Heart left ventricle (tissue), 16 donors: ENCODE data around the gene DLX5. TPM values are rescaled to one million over a fixed set of nuclear protein-coding genes. Genes with fewer than 3 reads are reported as not detected.
A peak's percentile ranks its signal among the peaks of the same experiment; 100 is the strongest.

Experiments
- ATAC-seq, 4 donors: fragments of 200-7000 bp; cut with Tn5 transposase; one replicate each; pipeline ENCODE4 v1.9.1; 2020 to 2022; ENCODE audit warnings: moderate library complexity in 4 of 4, mild to moderate bottlenecking in 3 of 4, moderate number of reproducible peaks in 1 of 4
- DNase-seq, 5 donors: peaks; one replicate each; pipeline ENCODE4 v3.0.0-alpha.2; 2020
- H3K27ac ChIP-seq, 12 donors: fragments of 200-600 bp; sonication (generic) in 4 of 12; one replicate each; pipeline versions ENCODE4 v1.5.0 to v1.8.0; 2016 to 2022; ENCODE audit warnings: mild to moderate bottlenecking in 2 of 12
- H3K27me3 ChIP-seq, 9 donors: fragments of 200-600 bp; sonication (generic) in 2 of 9; one replicate each; pipeline versions ENCODE4 v1.5.1 to v1.8.0; 2016 to 2022; ENCODE audit warnings: mild to moderate bottlenecking in 3 of 9
- H3K36me3 ChIP-seq, 9 donors: fragments of 200-600 bp; sonication (generic) in 2 of 9; one replicate each; pipeline versions ENCODE4 v1.5.0 to v1.8.0; 2018 to 2022; ENCODE audit warnings: mild to moderate bottlenecking in 2 of 9
- H3K4me1 ChIP-seq, 12 donors: fragments of 200-600 bp; sonication (generic) in 4 of 12; one replicate each; pipeline versions ENCODE4 v1.5.0 to v1.8.0; 2016 to 2022; ENCODE audit warnings: mild to moderate bottlenecking in 3 of 12
- H3K4me3 ChIP-seq, 12 donors: fragments of 200-600 bp; sonication (generic) in 4 of 12; one replicate each; pipeline versions ENCODE4 v1.5.0 to v1.8.0; 2017 to 2022; ENCODE audit warnings: mild to moderate bottlenecking in 9 of 12, moderate library complexity in 4 of 12
- H3K9me3 ChIP-seq, 12 donors: fragments of 200-600 bp; sonication (generic) in 4 of 12; one replicate each; pipeline versions ENCODE4 v1.5.0 to v1.8.0; 2016 to 2022; ENCODE audit warnings: mild to moderate bottlenecking in 1 of 12
- POLR2A ChIP-seq, 2 donors: fragments of 450-650 bp; IDR thresholded peaks; one replicate each; pipeline ENCODE4 v1.6.1; 2017; ENCODE audit warnings: antibody characterized with exemption in 2 of 2, mild to moderate bottlenecking in 2 of 2, moderate library complexity in 2 of 2
- WGBS, 4 donors: extraction: QIAGEN DNeasy Blood & Tissue Kit in 2 of 4; methylation state at CpG; one replicate each; pipeline versions ENCODE4 v1.1.5 to v1.1.7; 2013 to 2018; 5-methylcytosine and 5-hydroxymethylcytosine counted together
- intact Hi-C, 10 donors: fragments of 100-400 bp; cut with DNase I; formaldehyde crosslinking; loops; one replicate each; pipeline versions ENCODE4 v1.11.1 to v1.14.2; 2022
- polyA plus RNA-seq, 2 donors: library from polyadenylated mRNA; stranded (reverse); fragments of 200-250 nt; gene quantifications; one replicate each; pipeline ENCODE4 v1.2.3, GENCODE V29; 2013
- total RNA-seq, 9 donors: library from RNA; depleted of rRNA in 2 of 9; stranded (reverse); fragments of >200 nt in 2 of 9; fragmentation: NEBNext Ultra II Directional in 3 of 9; extraction: Animal tissue kit (Norgen Biotek cat#: 25700) in 3 of 9; gene quantifications; one replicate each; pipeline versions ENCODE4 v1.1.0 to v1.2.4, GENCODE V29; 2016 to 2023
- TF ChIP-seq, protein P1 (sequence below), 12 donors: fragments of 200-600 bp; sonication (generic) in 4 of 12; IDR thresholded peaks; one replicate each; pipeline versions ENCODE4 v1.5.0 to v1.8.0; 2018 to 2022; ENCODE audit warnings: antibody characterized with exemption in 12 of 12, mild to moderate bottlenecking in 5 of 12
- donor health status: ischemic (EF 13 %, LVEDD 7.1; RV severe dilation, severe dysfunction).
- donor health status: healthy with polysubstance abuse.
- donor health status: DM: no; HTN: yes; CAD: no.
- donor health status: DM: no; HTN: no; CAD: no.
- donor health status: ischemic (EF 25% LVEDD 6.9; RV normal size, moderate dysfunction).
- donor health status: ischemic (EF 25% LVEDD 5.7; RV mildly dilated, moderate dysfunction).
- donor health status: healthy.
- donor health status: DM: yes; HTN: yes; CAD: no.
- donor health status: ischemic (EF 35%, LVEDD 5.7; RV mildly dilated, moderate dysfunction).
- donor health status: nonischemic (EF 11% LVEDD 7.7; RV severe dilation, severe dysfunction).
- donor health status: DM: yes; HTN: yes; CAD: no.
- donor health status: PGD.
- donor health status: ischemic (EF 29% LVEDD 5.4; RV normal size, mild dysfunction).
- donor health status: nonischemic (EF 23%, LVEDD 6.1; RV moderate dilation, normal function).

DLX5 gene
- total and polyA plus RNA-seq, 11 donors, result 0.08 to 0.27 (median 0.24) TPM; not detected in 7

DNA sequence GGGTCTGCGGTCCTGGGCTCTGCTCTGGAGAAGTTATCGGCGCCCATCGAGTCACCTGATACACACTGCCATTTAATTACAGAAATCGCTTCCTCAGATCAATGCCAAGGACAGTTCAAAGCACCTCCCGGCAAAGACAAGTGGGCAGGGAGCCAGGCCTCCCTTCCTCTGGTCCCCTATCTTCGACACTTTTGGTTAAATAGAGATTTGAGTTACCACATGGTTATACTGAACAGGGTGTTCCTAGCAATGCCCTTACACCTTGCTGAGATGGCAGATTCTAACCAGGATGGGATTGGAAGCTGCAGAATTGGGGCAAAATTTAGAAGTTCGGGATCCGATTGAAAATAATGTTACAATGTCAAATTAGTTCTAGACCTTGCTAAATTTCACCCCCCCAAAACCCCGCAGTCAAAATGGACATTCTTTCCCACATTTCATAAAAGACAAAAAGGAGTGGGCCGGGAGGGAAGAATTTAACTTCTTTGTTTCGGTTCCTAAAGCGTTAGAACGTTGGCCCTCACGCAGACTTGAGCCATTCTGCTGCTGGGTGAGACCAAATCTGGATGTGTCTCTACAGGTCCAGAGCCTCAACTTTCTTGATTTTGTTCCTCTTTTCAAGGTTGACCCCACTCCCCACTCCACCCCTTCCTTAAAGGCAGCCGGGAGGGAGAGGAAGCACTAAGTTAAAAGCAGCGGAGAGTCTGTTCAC lies 2.2 kb upstream of the DLX5 start:
- Histone ChIP-seq H3K9me3 (no peaks in the 10 kb centered on the region), H3K4me3 (peak overlapping the region in 11 of 12 donors; percentile 6 to 62 (median 47)), H3K27ac (no peak overlapping the region), H3K27me3 (peaks cover 17 to 97% (median 51%) of the 10 kb centered on the region in 9 donors), H3K4me1 (peaks cover 4 to 36% (median 16%) of the 10 kb centered on the region in 12 donors), H3K36me3 (no peaks in the 10 kb centered on the region)
- peak in 2 of 4 donors; percentile 10 to 13 for ATAC-seq
- intact Hi-C loops, result loop anchor here (1.0 to 10.0 kb wide), 15 partner anchors 312 to 1302 kb away; no protein-coding TSS in a partner anchor
- TF ChIP-seq, protein P1, sequence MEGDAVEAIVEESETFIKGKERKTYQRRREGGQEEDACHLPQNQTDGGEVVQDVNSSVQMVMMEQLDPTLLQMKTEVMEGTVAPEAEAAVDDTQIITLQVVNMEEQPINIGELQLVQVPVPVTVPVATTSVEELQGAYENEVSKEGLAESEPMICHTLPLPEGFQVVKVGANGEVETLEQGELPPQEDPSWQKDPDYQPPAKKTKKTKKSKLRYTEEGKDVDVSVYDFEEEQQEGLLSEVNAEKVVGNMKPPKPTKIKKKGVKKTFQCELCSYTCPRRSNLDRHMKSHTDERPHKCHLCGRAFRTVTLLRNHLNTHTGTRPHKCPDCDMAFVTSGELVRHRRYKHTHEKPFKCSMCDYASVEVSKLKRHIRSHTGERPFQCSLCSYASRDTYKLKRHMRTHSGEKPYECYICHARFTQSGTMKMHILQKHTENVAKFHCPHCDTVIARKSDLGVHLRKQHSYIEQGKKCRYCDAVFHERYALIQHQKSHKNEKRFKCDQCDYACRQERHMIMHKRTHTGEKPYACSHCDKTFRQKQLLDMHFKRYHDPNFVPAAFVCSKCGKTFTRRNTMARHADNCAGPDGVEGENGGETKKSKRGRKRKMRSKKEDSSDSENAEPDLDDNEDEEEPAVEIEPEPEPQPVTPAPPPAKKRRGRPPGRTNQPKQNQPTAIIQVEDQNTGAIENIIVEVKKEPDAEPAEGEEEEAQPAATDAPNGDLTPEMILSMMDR (IDR thresholded peaks at IDR 0.05), result no peak
- TF ChIP-seq POLR2A (IDR thresholded peaks at IDR 0.05), result no peak
- 12 to 24% (median 18%) methylated on average over 17 of the region's 17 CpGs for WGBS, 4 donors
- DNase-seq, result no peak

DNA sequence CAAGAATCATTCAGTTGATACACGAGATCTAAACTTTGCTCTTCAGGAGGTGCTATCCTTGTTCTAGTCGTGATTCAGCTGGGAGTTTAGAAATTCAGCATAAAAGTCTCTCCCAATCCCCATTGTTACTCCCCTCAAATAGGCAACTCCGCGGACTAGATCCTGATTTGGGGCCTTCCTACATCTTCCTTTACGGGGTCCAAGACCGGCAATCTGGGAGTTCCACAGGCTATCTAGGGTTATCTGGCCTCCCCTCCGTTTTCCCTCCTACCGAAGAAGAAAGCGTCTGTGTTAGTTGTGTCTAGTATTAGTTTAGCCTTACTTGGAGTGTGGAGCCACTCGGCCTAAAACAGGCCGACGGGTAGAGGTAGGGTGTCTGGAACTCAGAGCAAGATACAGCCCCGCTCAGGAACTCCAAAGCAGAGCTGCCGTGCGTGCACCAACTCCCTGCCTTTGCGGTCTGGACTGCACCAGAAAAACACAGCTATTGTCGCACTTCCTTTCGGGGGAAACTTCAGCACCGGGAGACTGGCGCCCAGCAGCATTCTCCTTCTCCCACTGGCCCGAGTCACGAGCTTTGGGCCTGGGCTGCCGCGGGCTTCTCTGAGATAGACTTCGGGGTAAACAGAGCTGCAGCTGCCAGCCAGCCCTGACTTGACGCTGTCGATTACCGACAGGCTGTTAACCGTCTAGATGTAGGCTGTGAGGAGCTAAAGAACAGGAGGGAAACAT lies 1.5 kb upstream of the DLX5 start:
- TF ChIP-seq, protein P1 (IDR thresholded peaks at IDR 0.05), result no peak
- no peak for TF ChIP-seq POLR2A (IDR thresholded peaks at IDR 0.05)
- intact Hi-C loops, result loop anchor here (2.0 to 10.0 kb wide), 12 partner anchors 311 to 1301 kb away; no protein-coding TSS in a partner anchor
- WGBS, 4 donors, result 6 to 20% (median 9%) methylated on average over 18 to 29 of the region's 29 CpGs
- no peaks in the 10 kb centered on the region for H3K9me3 ChIP-seq
- ATAC-seq, result peak; percentile 19 to 38 (median 31)
- no peak for DNase-seq
- H3K27ac ChIP-seq, result no peak overlapping the region
- no peaks in the 10 kb centered on the region for H3K36me3 ChIP-seq
- H3K4me1 ChIP-seq, result peaks cover 5 to 43% (median 18%) of the 10 kb centered on the region in 12 donors
- H3K27me3 ChIP-seq, result peaks cover 18 to 97% (median 58%) of the 10 kb centered on the region in 9 donors
- peak overlapping the region in 6 of 12 donors; percentile 26 to 62 (median 50) for H3K4me3 ChIP-seq

DNA sequence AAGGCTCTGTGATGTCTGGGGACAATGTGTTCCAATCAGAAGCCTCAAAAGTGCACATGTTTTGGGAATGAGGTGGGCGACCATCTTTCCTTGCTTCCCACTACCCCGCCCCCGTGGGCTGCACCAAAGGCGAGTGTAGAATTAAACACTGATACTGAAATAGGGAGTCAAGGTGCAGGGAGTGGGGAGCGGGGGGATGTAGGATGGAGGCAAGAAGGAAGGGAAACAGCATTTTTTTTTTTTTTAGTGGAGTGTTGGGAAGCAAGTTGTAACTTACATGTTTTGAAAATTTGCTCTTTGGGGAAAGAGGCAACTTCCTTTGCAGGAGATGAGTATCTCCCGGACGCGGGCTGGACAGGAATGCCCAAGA lies 484 bp upstream of the DLX5 start:
- intact Hi-C loops, result loop anchor here (5.0 to 10.0 kb wide), 8 partner anchors 310 to 1300 kb away; no protein-coding TSS in a partner anchor
- Histone ChIP-seq H3K27ac (no peak overlapping the region), H3K9me3 (no peaks in the 10 kb centered on the region), H3K27me3 (peaks cover 23 to 97% (median 69%) of the 10 kb centered on the region in 9 donors), H3K36me3 (no peaks in the 10 kb centered on the region), H3K4me1 (peaks cover 5 to 49% (median 23%) of the 10 kb centered on the region in 12 donors), H3K4me3 (peak overlapping the region in 7 of 12 donors; percentile 0 to 56 (median 48))
- no peak for DNase-seq
- WGBS, 4 donors, result 4 to 6% (median 6%) methylated on average over 8 of the region's 8 CpGs
- TF ChIP-seq POLR2A (IDR thresholded peaks at IDR 0.05), result no peak
- TF ChIP-seq, protein P1 (IDR thresholded peaks at IDR 0.05), result no peak
- ATAC-seq, result no peak
